HG02763 (cell line): ENCODE data around the gene NFATC1.

Experiments used
- ATAC-seq: cut with Tn5 transposase; IDR thresholded peaks from one replicate; pipeline ENCODE4 v1.9.1; 2021; ENCODE audit warnings: mild to moderate bottlenecking, moderate library complexity; ENCODE audit not compliant: unreplicated experiment

The NFATC1 gene

DNA sequence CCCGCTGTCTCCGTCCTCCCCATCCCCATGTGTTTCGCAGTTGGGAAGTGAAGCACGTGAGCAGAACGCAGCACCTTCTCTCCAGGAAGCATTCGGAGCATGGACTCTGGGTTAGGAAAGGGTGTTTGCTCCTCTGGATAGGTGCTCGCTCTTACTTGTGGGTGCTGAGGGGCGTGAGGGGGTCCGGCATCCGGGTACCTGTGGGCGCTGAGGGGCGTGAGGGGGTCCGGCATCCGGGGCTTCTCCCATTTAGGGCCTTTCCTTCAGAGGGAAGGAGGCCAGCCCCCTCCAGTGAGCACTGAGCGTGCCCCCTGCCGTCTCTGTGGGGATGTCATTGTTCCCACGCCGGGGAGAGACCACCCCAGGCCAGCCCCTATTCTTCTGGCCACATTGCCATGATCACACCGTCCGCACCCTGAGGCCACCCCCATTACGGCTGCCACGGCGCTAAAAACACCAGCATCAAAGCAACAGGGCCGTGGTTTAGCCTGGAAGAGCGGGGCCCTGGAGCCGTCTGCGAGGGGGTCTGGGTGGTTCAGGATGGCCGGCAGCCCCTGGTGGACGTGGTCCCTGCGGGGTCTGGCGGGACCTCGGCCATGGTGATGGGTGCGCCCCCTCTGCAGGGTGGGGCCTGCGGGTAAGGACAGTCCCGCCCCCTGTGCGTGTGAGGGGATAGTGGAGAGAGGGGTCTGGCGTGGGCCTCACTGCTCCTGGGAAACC is 41.0 kb downstream of the NFATC1 start:
- no peak for ATAC-seq

DNA sequence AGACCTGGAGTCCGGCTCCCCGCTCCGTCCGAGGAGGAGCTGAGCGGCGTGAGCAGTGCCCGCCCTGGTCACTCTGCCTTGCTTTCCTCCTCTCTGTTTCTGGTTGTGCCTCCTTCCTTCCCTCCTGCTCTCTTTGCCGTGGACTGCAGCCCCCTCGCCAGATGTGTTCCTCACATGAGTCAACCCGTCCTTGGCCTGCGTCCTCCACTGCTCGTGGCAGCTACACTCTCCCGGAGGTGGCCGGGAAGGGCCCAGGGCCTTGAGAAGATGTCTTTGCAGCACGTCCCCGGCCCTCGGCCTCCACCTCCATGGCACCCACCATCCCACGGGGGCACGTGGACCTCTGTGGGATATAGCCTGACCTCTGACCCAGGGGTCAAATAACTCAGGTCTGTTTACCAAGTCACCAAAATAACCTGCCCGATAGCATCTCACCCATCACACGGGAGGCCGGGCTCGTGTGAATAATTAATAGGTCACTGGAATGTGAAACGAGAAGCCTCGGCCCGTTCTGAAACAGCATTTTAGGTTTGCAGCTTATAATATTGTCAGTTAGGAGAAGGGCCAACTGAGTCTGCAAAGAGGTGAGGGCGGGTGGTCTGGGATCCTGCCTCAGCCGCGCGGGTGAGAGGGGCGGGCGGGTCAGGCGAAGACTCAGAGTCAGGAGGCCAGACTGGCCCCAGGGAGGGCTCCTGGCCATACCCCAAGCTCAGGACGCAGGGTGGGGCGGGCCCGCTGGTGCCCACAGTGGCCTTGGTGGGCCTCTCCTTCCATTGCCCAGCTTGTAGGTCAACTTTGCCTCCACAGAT is 42.6 kb downstream of the NFATC1 start:
- no peak for ATAC-seq

DNA sequence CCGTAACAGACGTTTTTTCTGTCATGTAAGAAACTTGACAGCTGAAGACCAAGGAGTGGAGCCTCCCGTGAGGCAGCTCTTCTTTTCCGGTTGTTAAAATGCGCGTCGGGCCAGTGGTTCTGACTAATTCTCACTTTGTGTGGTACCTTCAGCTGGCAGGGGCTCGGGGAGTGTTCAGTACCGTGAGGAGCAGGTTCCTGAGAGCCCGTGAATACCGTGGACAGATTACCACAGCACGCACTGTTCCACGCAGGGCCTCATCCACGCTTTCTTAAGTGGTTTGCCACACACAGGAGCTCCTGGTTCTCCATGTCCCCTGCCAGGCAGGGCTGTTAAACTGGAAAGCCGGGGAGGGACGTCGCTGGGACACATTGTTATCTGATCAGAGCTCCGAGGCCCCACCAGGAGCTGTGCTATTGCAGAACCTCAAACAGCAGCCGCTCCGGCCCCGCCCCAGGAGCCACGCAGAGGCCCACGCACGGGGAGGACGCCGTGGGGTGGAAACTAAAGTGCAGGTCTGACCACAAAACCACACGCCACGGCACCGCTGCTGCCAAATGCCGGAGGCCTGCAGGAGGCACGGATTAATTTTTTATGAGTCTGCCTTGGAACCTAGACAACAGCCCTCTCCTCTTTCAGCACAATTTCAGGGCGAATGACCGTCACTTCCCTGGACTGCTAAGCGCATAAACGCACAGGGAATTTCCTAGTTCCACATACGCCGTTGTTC is 43.3 kb downstream of the NFATC1 start:
- no peak for ATAC-seq

DNA sequence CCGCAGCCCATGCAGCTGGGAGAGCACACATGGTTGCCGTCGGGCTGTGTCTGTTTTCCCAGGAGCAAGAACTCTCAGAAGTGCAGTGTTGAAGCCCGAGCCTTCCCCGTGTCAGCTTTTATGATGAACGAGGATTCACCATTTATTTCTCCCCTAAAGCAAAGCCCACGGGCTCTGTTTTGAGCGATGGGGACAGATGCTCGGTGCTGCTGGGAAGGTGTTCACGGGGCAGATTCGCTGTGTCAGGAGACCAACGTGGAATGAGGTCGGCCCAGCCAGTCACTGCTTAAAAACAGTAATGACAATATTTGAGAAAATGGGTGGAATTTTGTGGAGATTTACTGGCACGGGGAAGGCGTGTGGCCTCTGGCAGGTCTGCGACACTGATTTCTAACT is 43.9 kb downstream of the NFATC1 start:
- no peak for ATAC-seq

DNA sequence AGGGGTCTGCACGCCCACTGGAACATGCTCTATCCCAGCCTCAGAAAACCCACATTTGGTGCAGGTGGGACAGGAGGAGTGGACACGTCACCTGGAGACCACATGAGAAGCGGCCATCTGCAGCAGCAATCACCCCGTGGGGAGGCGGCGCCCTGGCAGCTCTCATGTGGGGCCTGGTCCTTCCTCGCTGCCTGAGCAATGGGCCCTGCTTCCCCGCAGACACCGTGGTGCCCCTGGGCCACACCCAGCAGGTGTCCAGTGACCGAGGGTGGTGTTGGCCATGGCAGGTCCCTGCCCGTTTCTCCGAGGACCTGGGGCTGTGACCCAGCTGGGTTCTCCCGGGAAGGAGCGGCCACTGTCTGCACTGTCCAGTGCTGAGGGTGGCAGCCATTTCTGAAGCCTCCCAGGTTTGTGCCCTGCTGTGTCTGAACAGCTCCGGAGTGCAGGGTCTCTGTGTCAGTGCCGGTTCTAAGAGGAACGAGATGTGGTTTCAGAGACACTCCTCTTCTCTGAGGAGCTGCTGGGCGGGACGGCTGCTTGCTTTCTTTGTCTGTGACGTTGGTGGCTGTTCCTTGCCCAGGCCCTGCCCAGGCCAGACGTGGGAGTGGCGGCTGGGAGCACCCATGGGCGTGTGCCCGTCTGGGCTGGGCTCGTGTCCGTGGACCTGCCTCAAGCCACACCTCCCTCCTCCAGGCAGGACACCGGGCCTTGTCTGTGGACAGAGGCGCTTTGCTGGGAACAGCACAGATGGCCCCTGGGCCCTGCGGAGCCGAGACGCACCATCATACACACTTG is 44.8 kb downstream of the NFATC1 start:
- no peak for ATAC-seq

DNA sequence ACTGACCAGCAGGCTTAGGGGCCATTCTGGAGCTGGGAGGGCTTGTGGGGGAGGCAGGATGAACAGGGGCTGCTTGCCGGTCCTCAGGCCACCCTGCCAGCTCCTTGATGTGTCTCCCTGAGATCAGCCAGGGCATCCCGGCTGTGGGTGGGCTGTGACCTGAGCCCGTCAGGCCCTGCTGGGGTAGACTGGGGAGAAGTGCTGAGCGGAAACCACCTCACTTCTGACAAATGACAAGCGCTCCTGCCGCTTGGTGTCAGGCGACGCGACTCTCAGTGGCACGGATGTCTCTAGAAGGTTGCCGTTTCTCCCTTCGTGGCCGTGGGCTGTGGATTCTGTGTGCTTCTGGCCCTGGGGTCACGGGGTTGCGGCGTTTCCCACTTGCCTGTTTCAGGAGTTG is 45.7 kb downstream of the NFATC1 start:
- no peak for ATAC-seq

DNA sequence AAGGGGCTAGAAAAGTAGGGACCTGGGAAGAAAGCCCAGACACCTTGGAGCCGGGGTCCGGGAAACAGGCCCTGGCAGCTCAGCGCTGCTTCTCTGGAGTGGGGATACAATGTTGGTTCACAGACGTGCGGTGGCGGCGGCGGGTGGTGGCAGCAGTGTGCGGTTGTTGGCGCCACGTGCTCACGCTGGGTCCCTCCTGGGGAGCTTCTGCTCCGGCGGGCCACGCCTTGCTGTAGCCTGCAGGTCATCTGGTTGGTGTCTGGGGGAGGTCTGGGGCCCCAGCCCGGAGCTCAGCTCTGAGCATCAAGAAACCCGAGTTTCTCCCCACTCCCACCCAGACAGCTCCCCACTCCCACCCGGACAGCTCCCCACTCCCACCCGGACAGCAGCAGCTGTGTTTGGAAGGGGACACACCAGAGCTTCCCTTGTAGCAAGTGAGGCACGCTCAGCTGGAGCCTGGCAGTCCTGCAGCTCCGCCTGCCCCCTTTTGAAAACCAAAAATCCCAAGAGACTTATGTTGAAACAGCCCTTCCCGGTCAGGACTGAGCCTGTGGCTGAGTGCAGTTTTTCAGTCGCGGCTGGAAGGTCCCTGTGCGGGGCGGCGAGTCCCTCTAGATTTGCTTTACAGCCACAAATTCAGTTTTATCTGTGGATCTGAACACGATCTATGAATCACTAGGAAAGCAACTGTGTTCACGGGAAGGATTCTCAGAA is 46.9 kb downstream of the NFATC1 start:
- no peak for ATAC-seq

DNA sequence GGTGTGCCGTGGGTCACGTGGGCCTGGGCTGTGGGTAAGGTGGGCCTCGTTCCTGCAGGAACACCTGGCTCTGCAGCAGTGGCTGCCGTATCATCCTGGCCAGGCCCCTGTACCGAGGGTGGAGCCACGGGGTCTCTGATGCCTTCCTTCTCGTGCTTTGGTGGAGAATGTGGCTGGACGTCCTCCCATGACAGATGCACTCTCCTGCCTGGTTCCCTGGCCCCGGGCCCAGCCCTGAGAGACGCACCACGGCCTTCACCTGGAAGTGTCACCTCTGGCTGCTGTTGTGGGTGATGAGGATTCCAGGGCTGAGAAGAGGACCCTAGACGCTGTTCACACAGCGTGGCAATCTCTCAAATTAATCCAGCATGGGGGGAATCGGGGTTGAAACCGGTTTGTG is 49.5 kb downstream of the NFATC1 start:
- ATAC-seq = no peak

DNA sequence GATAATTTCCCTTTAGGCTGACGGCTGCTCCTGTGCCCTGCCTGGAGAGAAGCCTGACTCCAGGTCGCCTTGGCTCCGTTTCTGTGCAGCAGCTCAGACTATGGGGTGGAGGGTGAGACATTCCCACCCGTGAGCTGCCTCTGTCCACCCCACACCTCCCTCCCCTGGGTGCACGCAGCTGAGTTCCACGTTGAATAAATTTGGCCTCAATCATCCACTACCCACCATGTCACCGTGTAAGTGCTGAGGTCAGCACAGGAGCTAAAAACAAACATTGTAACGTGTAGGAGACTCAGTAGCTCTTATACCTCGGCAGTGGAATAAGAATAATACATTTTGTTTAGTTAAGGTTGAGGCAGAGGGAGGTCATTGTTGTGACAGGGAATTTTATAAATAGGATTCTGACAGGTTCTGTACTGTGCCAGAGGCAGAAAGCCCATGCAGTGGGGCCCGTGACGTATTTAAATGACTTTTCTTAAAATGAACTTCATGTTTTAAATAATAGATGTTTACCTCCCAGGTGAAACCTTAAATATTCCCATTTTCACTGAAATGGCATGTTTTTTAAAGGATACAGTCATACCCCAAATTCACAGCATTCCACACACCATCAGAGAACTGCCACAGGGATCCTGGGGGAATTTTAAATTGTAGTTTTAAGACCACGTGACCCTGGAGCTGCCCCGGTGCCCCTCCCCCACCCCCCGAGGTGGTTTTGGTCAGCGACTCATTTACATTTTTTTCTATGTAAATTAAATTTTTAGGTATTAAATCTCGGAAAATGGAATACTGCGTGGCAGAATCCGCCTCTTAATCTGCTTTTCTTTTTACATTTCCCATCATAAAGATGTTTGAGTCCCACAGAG is 50.2 kb downstream of the NFATC1 start:
- no peak for ATAC-seq

DNA sequence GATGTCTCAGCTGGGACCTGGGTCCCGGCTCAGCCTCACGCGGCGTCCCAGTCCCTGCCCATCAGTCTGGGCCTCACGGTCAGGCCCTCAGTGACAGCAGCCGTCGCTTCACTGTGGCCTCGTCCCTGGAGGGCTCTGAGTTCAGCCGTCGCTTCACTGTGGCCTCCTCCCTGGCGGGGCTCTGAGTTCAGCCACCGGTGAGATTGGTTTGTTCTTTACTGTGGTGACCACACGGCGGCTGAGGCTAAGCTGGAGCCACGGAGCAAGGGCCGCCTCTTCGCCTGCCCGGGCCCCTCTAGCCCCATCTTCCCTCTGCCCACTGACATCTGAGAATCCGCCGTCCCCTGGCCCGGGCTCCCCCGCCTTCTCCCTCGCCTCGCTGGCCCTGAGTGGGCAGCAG is 51.2 kb downstream of the NFATC1 start:
- no peak for ATAC-seq

DNA sequence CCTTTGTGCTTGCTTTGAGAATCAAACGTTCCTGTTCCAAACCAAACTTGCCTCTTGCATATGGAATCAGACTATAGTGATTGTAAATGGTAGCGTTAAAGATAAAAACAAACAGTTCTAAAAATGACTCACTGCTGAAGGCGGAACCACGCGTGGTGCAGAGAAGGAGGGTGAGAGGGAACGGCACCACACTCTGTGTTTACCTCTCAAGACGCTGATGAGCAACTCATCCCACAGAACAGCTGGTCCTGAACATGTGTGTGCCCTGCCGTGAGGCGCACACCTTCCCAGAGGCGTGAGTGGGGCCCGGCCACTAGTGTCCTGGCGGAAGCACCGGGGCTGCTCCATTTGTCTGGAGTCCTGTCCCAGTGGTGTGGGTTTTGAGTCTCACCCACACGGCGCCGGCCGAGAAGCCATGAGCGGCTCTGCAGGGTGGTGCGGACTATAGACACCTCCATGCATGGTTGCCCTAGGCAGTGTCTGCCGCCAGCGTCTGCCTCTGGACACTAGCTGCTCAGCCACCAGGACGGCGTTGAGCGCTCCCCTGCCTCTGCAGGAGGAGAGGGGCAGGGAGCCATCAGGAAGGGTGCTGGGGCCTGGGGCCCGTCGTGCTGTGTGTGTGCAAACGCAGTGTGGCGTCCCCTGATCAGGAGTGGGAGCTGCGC is 52.1 kb downstream of the NFATC1 start:
- ATAC-seq = no peak

DNA sequence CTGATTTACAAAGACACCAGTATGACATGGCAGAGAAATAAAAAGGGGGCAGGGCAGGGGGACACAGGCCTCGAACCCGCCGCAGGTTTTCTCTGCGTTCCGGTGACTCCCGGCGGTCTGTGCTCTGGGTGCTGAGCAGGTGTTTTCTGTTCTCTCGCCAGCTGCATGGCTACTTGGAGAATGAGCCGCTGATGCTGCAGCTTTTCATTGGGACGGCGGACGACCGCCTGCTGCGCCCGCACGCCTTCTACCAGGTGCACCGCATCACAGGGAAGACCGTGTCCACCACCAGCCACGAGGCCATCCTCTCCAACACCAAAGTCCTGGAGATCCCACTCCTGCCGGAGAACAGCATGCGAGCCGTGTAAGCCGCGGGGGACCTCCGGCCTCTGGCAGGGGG is 52.9 kb downstream of the NFATC1 start:
- ATAC-seq = no peak

DNA sequence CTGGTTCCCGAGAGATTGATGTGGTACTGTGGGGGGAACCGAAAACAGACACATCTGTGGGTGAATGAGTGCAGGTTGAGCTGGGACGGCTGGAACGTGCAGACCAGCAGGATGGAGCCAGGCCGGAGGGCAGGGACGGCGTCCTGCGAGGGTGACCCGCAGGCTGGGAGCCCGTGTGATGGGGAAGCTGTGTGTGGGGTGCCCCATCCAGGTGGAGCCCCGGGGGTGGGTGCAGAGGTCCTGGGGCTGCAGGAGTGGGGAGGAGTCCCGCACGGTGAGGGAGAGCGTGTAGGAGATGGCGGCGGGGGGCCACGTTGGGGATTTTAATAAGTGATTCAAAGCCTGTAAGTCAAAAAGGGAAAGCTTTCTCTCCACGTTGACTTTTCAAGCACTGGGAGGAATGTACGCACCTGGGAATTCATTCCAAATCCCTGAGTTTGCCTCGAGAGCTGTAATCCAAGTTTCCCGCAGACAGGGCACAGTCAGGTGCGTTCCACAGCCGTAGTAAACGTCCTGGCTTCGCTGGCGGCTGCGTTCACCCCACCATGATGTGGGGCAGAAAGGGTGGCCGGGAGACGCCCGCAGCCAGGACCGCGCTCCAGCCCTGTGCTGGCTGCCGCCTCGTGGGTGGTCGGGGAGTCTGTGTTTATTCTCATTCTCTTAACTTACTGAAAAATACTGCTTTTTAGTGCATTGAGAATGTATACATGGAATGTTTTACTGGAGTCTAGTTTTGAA is 54.0 kb downstream of the NFATC1 start:
- ATAC-seq = no peak

DNA sequence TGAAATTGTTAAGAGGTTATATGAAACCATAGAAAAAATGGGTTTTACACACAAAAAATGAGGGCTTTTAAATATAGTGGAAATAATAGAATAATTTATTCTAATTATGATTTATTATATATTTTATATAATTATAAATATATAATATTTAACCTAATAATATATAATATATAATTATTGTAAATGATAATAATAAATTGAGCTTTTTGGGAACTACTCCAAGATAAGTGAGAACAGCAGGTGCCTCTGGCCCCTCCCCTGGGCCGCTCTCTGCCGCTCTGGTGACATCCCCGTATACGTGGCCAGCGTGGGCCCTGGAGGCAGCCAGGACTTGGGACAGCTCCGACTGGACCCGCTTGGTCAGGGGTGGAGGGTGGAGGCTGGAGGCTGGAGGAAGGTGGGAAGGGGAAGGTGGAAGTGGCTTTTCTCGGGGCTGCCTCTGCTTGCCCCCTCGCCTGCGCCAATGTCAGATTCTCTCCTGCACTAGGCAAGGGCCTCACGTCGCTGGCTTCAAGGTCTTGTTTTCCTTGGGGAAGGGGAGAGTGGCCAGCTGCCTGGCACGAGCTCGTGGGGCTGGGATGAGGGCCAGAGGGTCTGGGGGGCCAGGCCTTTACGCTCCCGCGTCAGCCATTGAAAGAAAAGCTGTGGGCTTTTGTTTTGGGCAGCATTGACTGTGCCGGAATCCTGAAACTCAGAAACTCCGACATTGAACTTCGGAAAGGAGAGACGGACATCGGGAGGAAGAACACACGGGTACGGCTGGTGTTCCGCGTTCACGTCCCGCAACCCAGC is 54.8 kb downstream of the NFATC1 start:
- ATAC-seq = no peak

DNA sequence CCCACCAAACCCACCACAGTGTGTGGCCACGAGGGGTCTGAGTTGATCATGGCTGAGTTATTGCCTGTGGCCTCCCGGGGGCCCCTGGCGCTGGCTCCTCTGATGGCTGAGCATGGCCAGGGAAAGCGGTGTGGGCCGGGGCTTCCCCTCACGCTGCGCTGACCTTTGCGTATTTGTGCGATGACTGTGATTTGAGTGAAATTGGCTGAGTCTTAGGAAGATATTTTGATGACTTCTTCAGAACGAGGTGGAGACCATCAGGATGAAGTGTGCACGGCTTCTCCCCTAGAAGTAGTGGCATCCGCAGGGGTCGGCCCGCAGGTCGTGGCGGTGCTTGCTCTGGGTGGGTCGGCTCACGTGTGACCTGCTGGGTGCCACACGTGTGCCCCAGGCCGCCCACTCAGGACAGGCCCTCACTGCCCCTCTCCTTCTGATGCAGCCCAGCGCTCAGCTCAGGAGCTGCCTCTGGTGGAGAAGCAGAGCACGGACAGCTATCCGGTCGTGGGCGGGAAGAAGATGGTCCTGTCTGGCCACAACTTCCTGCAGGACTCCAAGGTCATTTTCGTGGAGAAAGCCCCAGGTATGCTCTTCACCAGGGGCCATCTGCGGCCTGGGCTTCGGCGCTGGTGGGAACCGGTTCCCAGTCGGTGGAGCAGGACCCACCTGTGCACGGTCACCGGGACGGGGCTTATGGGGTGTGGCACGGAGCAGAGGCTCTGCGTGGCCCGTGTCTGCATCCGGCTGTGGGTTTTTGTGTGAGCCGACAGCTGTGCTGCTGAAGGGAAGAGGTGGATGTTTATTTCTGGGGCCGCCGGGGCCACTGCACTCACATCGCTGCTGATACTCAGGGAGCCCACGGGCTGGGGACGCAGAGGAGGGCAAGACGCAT is 55.8 kb downstream of the NFATC1 start:
- no peak for ATAC-seq

DNA sequence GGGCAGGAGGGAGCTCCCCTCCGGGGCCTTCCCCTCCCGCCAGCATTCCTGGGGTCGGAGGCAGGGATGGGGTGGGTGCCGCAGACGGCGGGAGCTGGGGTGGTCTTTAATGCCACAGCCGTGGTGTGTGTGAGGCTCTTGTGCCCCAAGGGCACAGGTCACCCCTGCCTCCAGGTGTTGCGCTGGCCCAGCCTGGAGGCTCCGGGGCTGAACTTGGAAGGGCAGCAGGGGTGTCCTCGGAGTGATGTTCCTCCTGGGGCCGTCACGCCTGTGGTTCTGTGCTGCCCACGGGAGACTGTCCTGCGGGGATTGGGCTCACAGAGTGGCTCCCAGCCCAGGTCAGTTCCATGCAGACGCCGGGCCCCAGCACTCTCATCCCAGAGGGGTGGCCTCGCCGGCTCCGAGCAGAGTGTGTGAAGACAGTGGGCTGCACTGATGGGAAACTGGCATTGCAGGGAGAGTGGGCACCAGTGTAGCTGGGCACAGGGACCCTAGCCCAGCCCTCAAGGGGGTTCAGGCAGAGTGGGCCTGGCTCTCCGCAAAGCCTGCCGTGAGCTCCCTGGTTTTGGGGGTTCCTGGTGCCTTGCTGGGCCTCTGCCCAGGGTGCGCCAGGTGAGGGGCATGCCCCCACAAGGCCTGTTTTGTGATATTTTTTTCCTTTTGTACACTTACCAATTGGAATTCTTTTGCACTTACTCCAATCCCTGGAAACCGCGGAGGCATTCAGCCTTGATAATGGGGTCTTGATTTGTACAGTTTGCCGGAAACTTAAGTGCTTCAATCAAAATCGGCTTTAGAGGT is 56.7 kb downstream of the NFATC1 start:
- no peak for ATAC-seq
